Measurements from ENCODE around the gene LRRC41. TPM values are rescaled to one million over a fixed set of nuclear protein-coding genes. Genes with fewer than 3 reads are reported as not detected.
"Not testable (repeated sequence)": the region's sequence is repeated elsewhere in the genome, so short reads cannot be mapped to it uniquely, and the experiment has no call there.

LRRC41 gene
- total and polyA plus RNA-seq, 10 donors = 13.3 to 57.2 (median 40.7) TPM

GRCh38 chr1:46236882-46237281, 66.5 kb downstream of the LRRC41 start:
- Histone ChIP-seq H3K27me3 (replicated peaks in 1 of 7) (no peaks in the 10 kb centered on the region), H3K4me1 (no peaks in the 10 kb centered on the region), H3K36me3 (no peaks in the 10 kb centered on the region), H3K4me3 (no peak overlapping the region), H3K27ac (no peak overlapping the region), H3K9me3 (peaks cover 0 to 21% (median 14%) of the 10 kb centered on the region in 8 donors)
- no peak for DNase-seq
- intact Hi-C loops (cut with DNase I; ENCODE audit: low total_unique reads) = no loop called here
- 88 to 95% (median 92%) methylated on average over 4 of the region's 4 CpGs for WGBS, 5 donors
- TF ChIP-seq POLR2A (IDR thresholded peaks at IDR 0.05) (no peak), CTCF (IDR thresholded peaks at IDR 0.05 in 8 of 11, conservative IDR thresholded peaks at IDR 0.05 in 3 of 11) (no peak), POLR2AphosphoS5 (IDR thresholded peaks at IDR 0.05) (no peak)

DNA sequence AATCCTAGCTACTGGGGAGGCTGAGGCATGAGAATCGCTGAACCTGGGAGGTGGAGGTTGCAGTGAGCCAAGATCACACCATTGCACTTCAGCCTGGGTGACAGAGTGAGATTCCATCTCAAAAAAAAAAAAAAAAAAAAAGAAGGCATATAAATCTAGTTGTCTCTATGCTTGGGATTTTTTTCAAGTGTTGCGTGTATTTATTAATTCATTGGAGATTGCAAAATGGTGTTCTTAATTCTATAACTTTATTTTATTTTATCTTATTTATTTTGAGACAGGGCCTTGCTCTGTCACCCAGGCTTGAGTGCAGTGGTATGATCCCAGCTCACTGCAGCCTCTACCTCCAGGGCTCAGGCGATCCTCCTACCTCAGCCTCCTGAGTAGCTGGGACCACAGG, 72.2 kb downstream of the LRRC41 start:
- H3K4me3 ChIP-seq; H3K27ac ChIP-seq; H3K27me3 ChIP-seq (replicated peaks in 1 of 7); DNase-seq; intact Hi-C loops (cut with DNase I; ENCODE audit: low total_unique reads); H3K4me1 ChIP-seq; H3K9me3 ChIP-seq; H3K36me3 ChIP-seq: not testable (repeated sequence)
- 92 to 99% (median 95%) methylated on average over 3 of the region's 3 CpGs for WGBS, 5 donors

Other genes with a start within 250 kb of the LRRC41 start
- gene PIK3R3, start 171.0 kb downstream of the LRRC41 start, total RNA-seq = 10 to 100 TPM; 22.2 to 45.9 (median 29.1) TPM
- gene PIK3R3, start 171.0 kb downstream of the LRRC41 start, polyA plus RNA-seq = 1 to 10 TPM; 3.1 to 8.2 (median 7.2) TPM
- 1 to 10 TPM in 4 of 7 donors, under 1 TPM in 1, not detected in 2; 0.85 to 3.2 (median 1.6) TPM for gene TSPAN1, start 128.5 kb downstream of the LRRC41 start, total RNA-seq
- 1 to 10 TPM in 2 of 3 donors, under 1 TPM in 1; 0.96 to 2.2 (median 1.4) TPM for gene TSPAN1, start 128.5 kb downstream of the LRRC41 start, polyA plus RNA-seq
- gene P3R3URF, start 127.1 kb downstream of the LRRC41 start, total RNA-seq = not detected
- gene P3R3URF, start 127.1 kb downstream of the LRRC41 start, polyA plus RNA-seq = not detected
- 10 to 100 TPM; 29.8 to 59.5 (median 32.8) TPM for gene POMGNT1, start 105.2 kb downstream of the LRRC41 start, total RNA-seq
- 10 to 100 TPM; 21.6 to 38.0 (median 31.3) TPM for gene POMGNT1, start 105.2 kb downstream of the LRRC41 start, polyA plus RNA-seq
- 10 to 100 TPM in 1 of 7 donors, 1 to 10 TPM in 6; 3.4 to 13.4 (median 3.7) TPM for gene LURAP1, start 100.3 kb downstream of the LRRC41 start, total RNA-seq
- gene LURAP1, start 100.3 kb downstream of the LRRC41 start, polyA plus RNA-seq = 1 to 10 TPM in 1 of 3 donors, under 1 TPM in 2; 0.73 to 2.0 (median 0.87) TPM
- gene RAD54L, start 55.9 kb downstream of the LRRC41 start, total RNA-seq = 1 to 10 TPM; 2.4 to 9.2 (median 2.9) TPM
- 1 to 10 TPM; 2.9 to 4.1 (median 2.9) TPM for gene RAD54L, start 55.9 kb downstream of the LRRC41 start, polyA plus RNA-seq
- gene UQCRH, start 82 bp upstream of the LRRC41 start, total RNA-seq = 100 to 1,000 TPM; 106 to 386 (median 149) TPM
- gene UQCRH, start 82 bp upstream of the LRRC41 start, polyA plus RNA-seq = 100 to 1,000 TPM; 421 to 545 (median 474) TPM
- gene NSUN4, start 37.2 kb upstream of the LRRC41 start, total RNA-seq = 10 to 100 TPM; 24.8 to 35.2 (median 28.0) TPM
- gene NSUN4, start 37.2 kb upstream of the LRRC41 start, polyA plus RNA-seq = 10 to 100 TPM in 1 of 3 donors, 1 to 10 TPM in 2; 7.2 to 14.6 (median 7.6) TPM
- gene FAAH, start 90.7 kb upstream of the LRRC41 start, total RNA-seq = 10 to 100 TPM in 1 of 7 donors, 1 to 10 TPM in 6; 5.2 to 15.3 (median 7.3) TPM
- 10 to 100 TPM in 1 of 3 donors, 1 to 10 TPM in 2; 5.3 to 10.5 (median 9.6) TPM for gene FAAH, start 90.7 kb upstream of the LRRC41 start, polyA plus RNA-seq
- gene DMBX1, start 186.2 kb upstream of the LRRC41 start, total RNA-seq = not detected
- gene DMBX1, start 186.2 kb upstream of the LRRC41 start, polyA plus RNA-seq = not detected
- gene KNCN, start 248.0 kb upstream of the LRRC41 start, total RNA-seq = not detected
- gene KNCN, start 248.0 kb upstream of the LRRC41 start, polyA plus RNA-seq = not detected

Measured in spleen (tissue), 11 donors.